ENCODE data around the gene PATE4. TPM values are rescaled to one million over a fixed set of nuclear protein-coding genes. Genes with fewer than 3 reads are reported as not detected.
"Not testable (repeated sequence)": the region's sequence is repeated elsewhere in the genome, so short reads cannot be mapped to it uniquely, and the experiment has no call there.

PATE4 gene
- total and polyA plus RNA-seq, 5 experiments from 2014 or later = not detected

GRCh38 chr11:125865354-125865753, 32.2 kb downstream of the PATE4 start:
- H3K27me3 Mint-ChIP-seq, POLR2A ChIA-PET, H3K36me3 Mint-ChIP-seq, H3K4me1 Mint-ChIP-seq, H3K27ac Mint-ChIP-seq, DNase-seq, ATAC-seq, H3K4me3 Mint-ChIP-seq: not testable (repeated sequence)
- peaks cover 0 to 17% (median 3%) of the 10 kb centered on the region in 9 donors for H3K9me3 Mint-ChIP-seq

DNA sequence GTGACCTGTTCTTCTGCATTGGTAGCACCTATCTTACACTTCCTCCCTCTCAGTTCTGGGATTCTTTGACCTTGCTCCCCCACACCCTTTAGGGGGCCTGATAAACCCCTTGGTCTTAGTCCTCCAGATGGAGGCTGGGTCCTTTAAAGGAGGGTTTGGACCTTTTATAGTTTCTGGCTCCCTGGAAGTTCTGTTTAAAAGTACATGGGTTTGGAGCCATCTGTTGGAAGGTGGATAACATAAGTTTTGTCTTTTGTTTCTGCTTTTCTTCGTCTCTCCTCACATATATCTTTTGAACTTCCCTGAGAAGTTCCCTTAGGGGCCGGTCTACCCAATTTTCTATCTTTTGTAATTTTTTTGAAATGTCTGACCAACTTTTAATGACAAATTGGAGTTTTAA, 36.4 kb downstream of the PATE4 start:
- Mint-ChIP-seq H3K27ac (peak overlapping the region in 2 of 10 donors; percentile 24 to 36), H3K4me1 (peaks cover 0 to 4% (median under 1%) of the 10 kb centered on the region in 4 donors), H3K4me3 (no peak overlapping the region), H3K9me3 (peaks cover 0 to 11% (median 0%) of the 10 kb centered on the region in 9 donors), H3K27me3 (peaks cover 0 to 15% (median 4%) of the 10 kb centered on the region in 5 donors), H3K36me3 (no peaks in the 10 kb centered on the region)
- ATAC-seq (no peak), DNase-seq (no peak)
- POLR2A ChIA-PET = no interaction called here

DNA sequence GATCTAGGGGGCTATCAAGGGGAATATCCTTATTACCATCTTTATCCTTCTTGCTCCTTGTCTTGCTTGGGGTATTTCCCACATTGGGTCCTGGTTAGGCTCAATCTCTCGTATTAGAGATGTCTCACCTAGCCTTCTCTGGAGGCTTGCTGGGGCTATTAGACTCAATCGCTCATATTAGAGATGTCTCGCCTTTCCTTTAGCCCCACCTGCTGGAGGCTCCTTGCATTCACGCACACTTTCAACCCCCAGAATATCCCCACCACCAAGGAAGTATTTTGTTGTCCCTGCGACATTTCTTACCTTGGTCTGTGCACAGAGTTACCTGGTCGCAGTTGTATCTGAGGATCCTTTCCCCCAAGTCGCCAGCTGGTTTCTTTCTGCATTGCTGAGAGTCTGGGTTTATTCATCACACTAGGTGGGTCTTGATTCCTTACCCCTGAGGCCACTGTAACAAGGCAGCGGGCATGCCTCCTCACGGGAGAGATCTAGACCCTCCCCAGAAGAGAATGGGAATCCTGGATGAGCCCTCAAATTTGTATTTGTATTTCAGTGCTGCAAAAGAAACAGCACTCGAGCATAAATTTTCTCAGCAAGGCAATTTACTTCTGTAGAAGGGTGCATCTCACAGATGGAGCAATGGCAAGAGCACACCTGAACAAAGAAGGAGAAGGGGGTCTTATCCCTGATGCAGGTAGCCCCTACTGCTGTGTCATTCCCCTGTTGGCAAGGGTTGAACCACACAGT, 38.4 kb downstream of the PATE4 start:
- Mint-ChIP-seq H3K4me3 (no peak overlapping the region), H3K27me3 (peaks cover 0 to 15% (median 2%) of the 10 kb centered on the region in 5 donors), H3K27ac (no peak overlapping the region), H3K9me3 (peaks cover 0 to 11% (median 0%) of the 10 kb centered on the region in 9 donors), H3K36me3 (no peaks in the 10 kb centered on the region), H3K4me1 (peaks cover 0 to 4% (median under 1%) of the 10 kb centered on the region in 4 donors)
- DNase-seq (peak in 2 of 10 donors; percentile 23 to 24), ATAC-seq (no peak)
- POLR2A ChIA-PET = no interaction called here

DNA sequence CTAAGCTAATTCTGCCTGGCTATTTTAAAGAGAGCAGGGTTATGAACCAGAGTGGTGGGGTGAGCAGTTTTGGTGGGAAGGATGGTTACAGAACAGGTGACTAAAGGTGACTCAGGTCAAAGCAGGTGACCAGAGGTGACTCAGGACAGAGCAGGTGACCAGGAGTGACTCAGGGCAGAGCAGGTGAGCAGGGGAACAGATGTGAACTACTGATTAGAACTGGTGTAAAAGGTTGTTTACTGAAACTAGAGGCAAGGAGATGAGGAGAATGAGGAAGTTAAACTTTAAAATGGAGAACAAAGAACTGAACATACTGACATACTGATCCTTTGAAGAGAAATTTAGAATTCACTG, 39.0 kb downstream of the PATE4 start:
- Mint-ChIP-seq H3K36me3 (no peaks in the 10 kb centered on the region), H3K27me3 (peaks cover 0 to 15% (median 2%) of the 10 kb centered on the region in 5 donors)
- POLR2A ChIA-PET = no interaction called here

GRCh38 chr11:125873881-125874555, 40.9 kb downstream of the PATE4 start:
- no peaks in the 10 kb centered on the region for H3K36me3 Mint-ChIP-seq
- peaks cover 0 to 15% (median 2%) of the 10 kb centered on the region in 5 donors for H3K27me3 Mint-ChIP-seq
- no peak overlapping the region for H3K4me3 Mint-ChIP-seq
- H3K9me3 Mint-ChIP-seq = peaks cover 0 to 11% (median 0%) of the 10 kb centered on the region in 9 donors
- POLR2A ChIA-PET = interaction anchor here (0.5 kb wide), 1 partner anchor 914 kb away, joined by 3 read pairs; no protein-coding TSS in a partner anchor
- H3K27ac Mint-ChIP-seq = no peak overlapping the region
- no peak for DNase-seq
- H3K4me1 Mint-ChIP-seq = peaks cover 0 to 4% (median under 1%) of the 10 kb centered on the region in 4 donors
- ATAC-seq = no peak

More for the DNA sequence above, 39.0 kb downstream of the PATE4 start:
- DNase-seq (no peak), ATAC-seq (no peak)
- Mint-ChIP-seq H3K9me3 (peaks cover 0 to 11% (median 0%) of the 10 kb centered on the region in 9 donors), H3K4me1 (peaks cover 0 to 4% (median under 1%) of the 10 kb centered on the region in 4 donors), H3K27ac (peak overlapping the region in 1 of 10 donors; percentile 23), H3K4me3 (no peak overlapping the region)

- no peak overlapping the region for H3K27ac Mint-ChIP-seq
- H3K4me3 Mint-ChIP-seq = no peak overlapping the region
- peaks cover 0 to 15% (median 2%) of the 10 kb centered on the region in 5 donors for H3K27me3 Mint-ChIP-seq
- H3K4me1 Mint-ChIP-seq = peaks cover 0 to 4% (median under 1%) of the 10 kb centered on the region in 4 donors
- ATAC-seq = peak; percentile 55 to 75
- H3K9me3 Mint-ChIP-seq = peaks cover 0 to 11% (median 0%) of the 10 kb centered on the region in 9 donors
- H3K36me3 Mint-ChIP-seq = no peaks in the 10 kb centered on the region
- POLR2A ChIA-PET = interaction anchor here (0.5 kb wide), 1 partner anchor 915 kb away, joined by 3 read pairs; no protein-coding TSS in a partner anchor
- peak in 8 of 10 donors; percentile 9 to 70 (median 37) for DNase-seq
These were observed 41.5 kb downstream of the PATE4 start for GRCh38 chr11:125874556-125875124.

- DNase-seq (no peak), ATAC-seq (no peak)
- Mint-ChIP-seq H3K27ac (no peak overlapping the region), H3K9me3 (no peaks in the 10 kb centered on the region), H3K36me3 (no peaks in the 10 kb centered on the region), H3K4me1 (peaks cover 0 to 2% (median 0%) of the 10 kb centered on the region in 4 donors), H3K27me3 (peaks cover 0 to 4% (median 0%) of the 10 kb centered on the region in 5 donors), H3K4me3 (no peak overlapping the region)
- POLR2A ChIA-PET = no interaction called here
These were observed 48.2 kb downstream of the PATE4 start for GRCh38 chr11:125881291-125881690.

GRCh38 chr11:125883375-125883774, 50.3 kb downstream of the PATE4 start:
- H3K4me1 Mint-ChIP-seq = peaks cover 7 to 16% (median 14%) of the 10 kb centered on the region in 4 donors
- DNase-seq = no peak
- peak overlapping the region in 1 of 10 donors; percentile 12 for H3K27ac Mint-ChIP-seq
- peaks cover 0 to 5% (median 0%) of the 10 kb centered on the region in 5 donors for H3K27me3 Mint-ChIP-seq
- POLR2A ChIA-PET = no interaction called here
- no peaks in the 10 kb centered on the region for H3K36me3 Mint-ChIP-seq
- H3K9me3 Mint-ChIP-seq = peaks cover 0 to 4% (median 0%) of the 10 kb centered on the region in 9 donors
- ATAC-seq = no peak
- no peak overlapping the region for H3K4me3 Mint-ChIP-seq

- peaks cover 13 to 31% (median 27%) of the 10 kb centered on the region in 4 donors for H3K4me1 Mint-ChIP-seq
- H3K27ac Mint-ChIP-seq = peak overlapping the region; percentile 92 to 98 (median 96)
- H3K9me3 Mint-ChIP-seq = peaks cover 0 to 4% (median 0%) of the 10 kb centered on the region in 9 donors
- peaks cover 0 to 3% (median 0%) of the 10 kb centered on the region in 5 donors for H3K27me3 Mint-ChIP-seq
- ATAC-seq (peak; percentile 35 to 42), DNase-seq (peak in 3 of 10 donors; percentile 15 to 26 (median 23))
- peaks cover 0 to 6% (median 0%) of the 10 kb centered on the region in 3 donors for H3K36me3 Mint-ChIP-seq
- peak overlapping the region; percentile 86 to 97 (median 95) for H3K4me3 Mint-ChIP-seq
- POLR2A ChIA-PET = interaction anchor here (0.7 to 2.2 kb wide), 11 partner anchors 9 to 395 kb away, joined by 3 to 38 read pairs (median 5); partner anchors contain the start of genes CHEK1, DDX25, EI24 and FAM118B
These were observed 53.9 kb downstream of the PATE4 start for GRCh38 chr11:125886997-125887372.

DNA sequence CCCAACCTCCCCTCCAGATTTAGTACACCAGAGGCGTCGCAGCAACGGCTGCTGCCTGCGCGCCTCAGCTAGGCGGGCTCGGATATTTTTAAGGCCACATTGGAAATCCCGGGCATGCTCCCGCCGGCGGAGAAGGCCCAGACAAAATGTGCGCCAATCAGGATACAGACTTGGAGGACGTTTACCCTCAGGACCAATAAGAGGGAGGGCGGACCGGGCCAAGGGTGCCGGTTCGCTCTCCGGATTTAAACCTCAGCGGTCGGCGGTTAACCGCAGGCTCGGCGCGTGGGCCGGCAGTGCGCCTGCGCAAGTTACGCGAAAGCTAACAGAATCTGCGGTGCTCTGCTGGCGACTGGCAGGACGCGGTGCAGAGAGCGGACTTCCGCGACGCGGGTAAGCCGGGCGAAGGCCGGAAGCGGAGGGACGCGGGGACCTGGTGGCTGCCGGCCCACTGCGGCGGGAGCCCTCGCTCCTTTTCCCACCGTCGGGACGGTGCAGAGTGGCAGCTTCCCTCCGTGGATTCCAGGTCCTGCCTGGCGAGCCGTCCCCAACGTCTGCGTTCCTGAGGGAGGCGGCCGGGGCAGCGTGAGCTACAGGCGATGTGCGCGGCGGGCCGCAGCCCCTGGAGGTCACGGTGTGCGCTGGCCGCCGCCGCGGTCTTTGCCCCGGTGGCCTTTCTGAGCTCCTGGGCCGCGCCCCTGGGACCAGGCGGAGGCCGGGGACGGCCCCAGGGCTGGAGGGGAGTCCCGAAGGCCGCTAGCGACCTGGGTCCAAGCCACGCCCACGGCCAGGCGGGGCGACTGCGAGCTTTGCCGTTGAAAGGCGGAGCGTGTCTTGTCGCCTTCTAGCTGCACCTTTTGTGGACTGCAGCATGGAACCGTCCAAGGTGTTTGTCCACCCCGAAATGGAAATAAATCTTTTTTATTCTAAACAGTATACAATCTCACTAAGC, 54.5 kb downstream of the PATE4 start, which contains the start of gene HYLS1:
HYLS1 (plus strand) TSS at position 296 of the 952 bp plus-strand sequence. CDS start 11,701 bp downstream, outside the sequence.
- H3K27me3 Mint-ChIP-seq = peaks cover 0 to 3% (median 0%) of the 10 kb centered on the region in 5 donors
- H3K4me3 Mint-ChIP-seq = peak within 1 kb of the TSS; percentile 86 to 97 (median 95)
- POLR2A ChIA-PET = interaction anchor here (0.5 to 2.2 kb wide), 12 partner anchors 8 to 412 kb away, joined by 3 to 38 read pairs (median 5); partner anchors contain the start of genes CHEK1, DDX25, EI24 and FAM118B
- peak within 1 kb of the TSS; percentile 92 to 98 (median 96) for H3K27ac Mint-ChIP-seq
- ATAC-seq = peak; percentile 90 to 91
- peaks cover 15 to 34% (median 28%) of the 10 kb centered on the region in 4 donors for H3K4me1 Mint-ChIP-seq
- H3K9me3 Mint-ChIP-seq = peaks cover 0 to 4% (median 0%) of the 10 kb centered on the region in 9 donors
- peak; percentile 87 to 99 (median 94) for DNase-seq
- H3K36me3 Mint-ChIP-seq = peaks cover 0 to 11% (median 0%) of the 10 kb centered on the region in 3 donors

Measured in naive thymus-derived CD8-positive, alpha-beta T cell (primary cell).